ENCODE measurements around the gene LRRC25. TPM values are rescaled to one million over a fixed set of nuclear protein-coding genes. Genes with fewer than 3 reads are reported as not detected.

The LRRC25 gene
- polyA plus RNA-seq, 1 donor from 2014 or later: not detected

DNA sequence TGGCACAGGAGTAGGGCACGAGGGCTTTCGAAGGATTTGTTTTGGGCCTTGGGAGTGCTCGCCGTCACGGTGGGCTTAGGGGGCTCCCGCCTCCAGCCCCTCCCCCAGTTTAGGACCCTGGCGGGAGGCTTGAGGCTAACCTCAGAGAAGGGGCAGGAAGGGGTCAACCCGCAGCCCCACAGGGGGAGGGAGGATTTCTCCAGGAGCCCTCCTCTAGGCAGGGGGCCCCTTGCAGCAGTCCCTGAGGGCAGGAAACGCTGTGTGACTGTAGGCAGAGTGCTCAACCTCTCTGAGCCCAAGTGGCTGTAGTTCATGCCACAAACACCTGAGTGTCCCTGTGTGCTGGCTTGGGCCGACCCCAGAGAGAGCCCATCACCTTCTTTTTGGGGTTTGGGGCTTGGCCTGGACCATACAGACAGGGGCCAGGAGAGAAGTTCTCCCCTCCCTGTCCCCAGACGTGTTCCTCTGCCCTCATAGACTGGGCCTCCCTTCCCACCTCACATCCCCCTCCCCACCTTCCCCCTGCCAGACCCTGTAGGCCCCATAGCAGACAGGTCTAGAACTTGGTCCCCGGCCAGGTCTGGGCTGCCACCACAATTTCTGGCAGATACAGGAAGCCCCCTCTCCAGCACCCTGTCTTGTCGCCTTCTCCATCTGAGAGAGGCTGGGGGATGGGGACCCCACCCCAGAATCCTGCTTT, 32.4 kb upstream of the LRRC25 start:
- Histone ChIP-seq H3K27ac (ENCODE audit: low read length) (peak overlapping the region; percentile 92), H3K9me2 (ENCODE audit: insufficient read depth, low read length) (no peaks in the 10 kb centered on the region), H3K4me2 (ENCODE audit: low read length) (peak overlapping the region; percentile 44), H3F3A (ENCODE audit: insufficient read depth, low read length, poor library complexity, severe bottlenecking) (no peaks in the 10 kb centered on the region), H3K9me3 (ENCODE audit: low read length) (no peaks in the 10 kb centered on the region), H2AFZ (ENCODE audit: low read depth, low read length) (no peak overlapping the region), H3K79me2 (replicated peaks; ENCODE audit: insufficient read depth, low read length) (no peaks in the 10 kb centered on the region), H3K4me3 (ENCODE audit: low read length) (peak overlapping the region; percentile 70), H3K27me3 (ENCODE audit: insufficient read depth, low read depth, low read length) (no peaks in the 10 kb centered on the region), H3K36me3 (ENCODE audit: insufficient read depth, low read length) (no peaks in the 10 kb centered on the region), H3K9ac (ENCODE audit: low read length) (peak overlapping the region; percentile 75), H4K20me1 (ENCODE audit: insufficient read depth) (no peaks in the 10 kb centered on the region)
- TF ChIP-seq SMC3 (conservative IDR thresholded peaks at IDR 0.05; ENCODE audit: poor library complexity) (no peak), MXI1 (conservative IDR thresholded peaks at IDR 0.05; ENCODE audit: poor library complexity, severe bottlenecking) (no peak), EP300 (conservative IDR thresholded peaks at IDR 0.05; ENCODE audit: poor library complexity, severe bottlenecking) (no peak), EZH2 (IDR thresholded peaks at IDR 0.05; ENCODE audit: borderline replicate concordance, insufficient read depth, low read length, poor library complexity, severe bottlenecking) (no peak), TAF1 (IDR thresholded peaks at IDR 0.05; ENCODE audit: low read depth) (no peak), POLR2AphosphoS5 (IDR thresholded peaks at IDR 0.05) (no peak), RAD21 (conservative IDR thresholded peaks at IDR 0.05) (no peak)
- TF ChIP-seq, protein P1, sequence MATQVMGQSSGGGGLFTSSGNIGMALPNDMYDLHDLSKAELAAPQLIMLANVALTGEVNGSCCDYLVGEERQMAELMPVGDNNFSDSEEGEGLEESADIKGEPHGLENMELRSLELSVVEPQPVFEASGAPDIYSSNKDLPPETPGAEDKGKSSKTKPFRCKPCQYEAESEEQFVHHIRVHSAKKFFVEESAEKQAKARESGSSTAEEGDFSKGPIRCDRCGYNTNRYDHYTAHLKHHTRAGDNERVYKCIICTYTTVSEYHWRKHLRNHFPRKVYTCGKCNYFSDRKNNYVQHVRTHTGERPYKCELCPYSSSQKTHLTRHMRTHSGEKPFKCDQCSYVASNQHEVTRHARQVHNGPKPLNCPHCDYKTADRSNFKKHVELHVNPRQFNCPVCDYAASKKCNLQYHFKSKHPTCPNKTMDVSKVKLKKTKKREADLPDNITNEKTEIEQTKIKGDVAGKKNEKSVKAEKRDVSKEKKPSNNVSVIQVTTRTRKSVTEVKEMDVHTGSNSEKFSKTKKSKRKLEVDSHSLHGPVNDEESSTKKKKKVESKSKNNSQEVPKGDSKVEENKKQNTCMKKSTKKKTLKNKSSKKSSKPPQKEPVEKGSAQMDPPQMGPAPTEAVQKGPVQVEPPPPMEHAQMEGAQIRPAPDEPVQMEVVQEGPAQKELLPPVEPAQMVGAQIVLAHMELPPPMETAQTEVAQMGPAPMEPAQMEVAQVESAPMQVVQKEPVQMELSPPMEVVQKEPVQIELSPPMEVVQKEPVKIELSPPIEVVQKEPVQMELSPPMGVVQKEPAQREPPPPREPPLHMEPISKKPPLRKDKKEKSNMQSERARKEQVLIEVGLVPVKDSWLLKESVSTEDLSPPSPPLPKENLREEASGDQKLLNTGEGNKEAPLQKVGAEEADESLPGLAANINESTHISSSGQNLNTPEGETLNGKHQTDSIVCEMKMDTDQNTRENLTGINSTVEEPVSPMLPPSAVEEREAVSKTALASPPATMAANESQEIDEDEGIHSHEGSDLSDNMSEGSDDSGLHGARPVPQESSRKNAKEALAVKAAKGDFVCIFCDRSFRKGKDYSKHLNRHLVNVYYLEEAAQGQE (IDR thresholded peaks at IDR 0.05; ENCODE audit: borderline replicate concordance): no peak
- TF ChIP-seq, protein P2, sequence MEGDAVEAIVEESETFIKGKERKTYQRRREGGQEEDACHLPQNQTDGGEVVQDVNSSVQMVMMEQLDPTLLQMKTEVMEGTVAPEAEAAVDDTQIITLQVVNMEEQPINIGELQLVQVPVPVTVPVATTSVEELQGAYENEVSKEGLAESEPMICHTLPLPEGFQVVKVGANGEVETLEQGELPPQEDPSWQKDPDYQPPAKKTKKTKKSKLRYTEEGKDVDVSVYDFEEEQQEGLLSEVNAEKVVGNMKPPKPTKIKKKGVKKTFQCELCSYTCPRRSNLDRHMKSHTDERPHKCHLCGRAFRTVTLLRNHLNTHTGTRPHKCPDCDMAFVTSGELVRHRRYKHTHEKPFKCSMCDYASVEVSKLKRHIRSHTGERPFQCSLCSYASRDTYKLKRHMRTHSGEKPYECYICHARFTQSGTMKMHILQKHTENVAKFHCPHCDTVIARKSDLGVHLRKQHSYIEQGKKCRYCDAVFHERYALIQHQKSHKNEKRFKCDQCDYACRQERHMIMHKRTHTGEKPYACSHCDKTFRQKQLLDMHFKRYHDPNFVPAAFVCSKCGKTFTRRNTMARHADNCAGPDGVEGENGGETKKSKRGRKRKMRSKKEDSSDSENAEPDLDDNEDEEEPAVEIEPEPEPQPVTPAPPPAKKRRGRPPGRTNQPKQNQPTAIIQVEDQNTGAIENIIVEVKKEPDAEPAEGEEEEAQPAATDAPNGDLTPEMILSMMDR (IDR thresholded peaks at IDR 0.05; ENCODE audit: poor library complexity, severe bottlenecking): no peak

DNA sequence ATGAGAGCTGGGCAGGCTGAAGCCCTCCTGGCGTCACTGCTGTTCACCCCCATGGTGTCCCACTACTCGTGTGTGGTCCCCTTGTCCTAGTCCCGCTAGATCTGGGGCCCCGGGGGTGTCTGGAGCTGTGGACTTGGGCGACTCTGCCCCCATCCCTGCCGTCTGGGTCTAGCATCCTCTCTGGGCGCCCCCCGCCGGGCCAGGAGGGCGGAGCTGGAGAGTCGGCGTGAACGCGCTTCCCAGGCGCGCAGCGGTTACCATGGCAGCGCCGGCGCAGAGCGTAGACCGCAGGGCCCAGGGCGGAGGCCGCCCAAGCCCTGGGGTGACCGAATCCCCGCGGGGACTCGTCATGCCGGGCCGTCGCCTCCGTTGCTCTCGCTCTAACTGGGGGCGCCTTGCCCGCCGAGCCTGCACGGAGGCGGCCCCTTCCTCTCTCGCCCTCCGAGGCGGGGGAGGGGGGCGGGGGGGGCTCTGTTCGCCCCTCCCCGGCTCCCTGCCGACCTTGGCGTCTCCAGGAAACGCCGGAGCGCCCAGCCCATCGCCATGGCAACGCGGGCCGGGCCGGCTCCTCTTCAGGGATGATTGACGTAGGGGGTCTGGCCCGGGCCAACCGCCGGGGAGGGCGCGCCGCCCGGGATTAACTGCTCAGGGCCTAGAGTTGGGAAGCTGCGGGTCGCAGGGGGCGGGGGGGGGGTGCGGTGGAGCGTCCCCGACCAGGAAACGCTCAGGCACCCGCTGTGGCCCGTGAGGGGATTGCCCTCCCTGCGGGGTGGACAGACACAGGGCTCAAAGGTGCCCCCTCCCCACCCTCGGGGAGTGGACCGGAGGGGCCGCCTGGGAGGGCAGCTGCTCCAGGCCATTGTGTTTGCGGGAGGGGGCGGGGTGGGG, 31.6 kb upstream of the LRRC25 start:
- Histone ChIP-seq H3K27ac (ENCODE audit: low read length) (peak overlapping the region; percentile 92), H4K20me1 (ENCODE audit: insufficient read depth) (no peaks in the 10 kb centered on the region), H3K4me2 (ENCODE audit: low read length) (peak overlapping the region; percentile 44), H3K9me2 (ENCODE audit: insufficient read depth, low read length) (no peaks in the 10 kb centered on the region), H2AFZ (ENCODE audit: low read depth, low read length) (peak overlapping the region; percentile 19), H3K36me3 (ENCODE audit: insufficient read depth, low read length) (no peaks in the 10 kb centered on the region), H3F3A (ENCODE audit: insufficient read depth, low read length, poor library complexity, severe bottlenecking) (no peaks in the 10 kb centered on the region), H3K27me3 (ENCODE audit: insufficient read depth, low read depth, low read length) (no peaks in the 10 kb centered on the region), H3K9ac (ENCODE audit: low read length) (peak overlapping the region; percentile 75), H3K4me3 (ENCODE audit: low read length) (peak overlapping the region; percentile 70), H3K79me2 (replicated peaks; ENCODE audit: insufficient read depth, low read length) (peaks cover 3% of the 10 kb centered on the region), H3K9me3 (ENCODE audit: low read length) (no peaks in the 10 kb centered on the region)
- TF ChIP-seq MXI1 (conservative IDR thresholded peaks at IDR 0.05; ENCODE audit: poor library complexity, severe bottlenecking): peak; percentile 79
- TF ChIP-seq, protein P1 (IDR thresholded peaks at IDR 0.05; ENCODE audit: borderline replicate concordance): peak; percentile 50
- TF ChIP-seq POLR2AphosphoS5 (IDR thresholded peaks at IDR 0.05): peak; percentile 73
- no peak for TF ChIP-seq EZH2 (IDR thresholded peaks at IDR 0.05; ENCODE audit: borderline replicate concordance, insufficient read depth, low read length, poor library complexity, severe bottlenecking)
- no peak for TF ChIP-seq RAD21 (conservative IDR thresholded peaks at IDR 0.05)
- peak; percentile 53 for TF ChIP-seq EP300 (conservative IDR thresholded peaks at IDR 0.05; ENCODE audit: poor library complexity, severe bottlenecking)
- TF ChIP-seq, protein P2 (IDR thresholded peaks at IDR 0.05; ENCODE audit: poor library complexity, severe bottlenecking): no peak
- TF ChIP-seq TAF1 (IDR thresholded peaks at IDR 0.05; ENCODE audit: low read depth): peak; percentile 45
- peak; percentile 26 for TF ChIP-seq SMC3 (conservative IDR thresholded peaks at IDR 0.05; ENCODE audit: poor library complexity)

Measured in neural cell (in vitro differentiated cells).